Activated CD8-positive, alpha-beta T cell treated with anti-CD3 and anti-CD28 coated beads for 36 hours (primary cell): ENCODE data around the gene KRT85. TPM values are rescaled to one million over a fixed set of nuclear protein-coding genes. Genes with fewer than 3 reads are reported as not detected.

Source experiments
- ATAC-seq: fragments of 200-7000 bp; cut with Tn5 transposase; one replicate; pipeline ENCODE4 v1.10.0; 2021; ENCODE audit warnings: mild to moderate bottlenecking, moderate library complexity
- CTCF ChIA-PET: fragments of 350-600 bp; sonication (Branson Sonifier 250); formaldehyde crosslinking; loops from one replicate; lab custom pipeline; 2021; ENCODE audit warnings: antibody characterized with exemption; lab: Charles Lee
- POLR2A ChIA-PET: fragments of 350-600 bp; sonication (Branson Sonifier 250); formaldehyde crosslinking; loops from one replicate; lab custom pipeline; 2021; ENCODE audit warnings: antibody characterized with exemption; lab: Charles Lee
- DNase-seq: peaks from one replicate; pipeline ENCODE4 v3.0.0-alpha.2; 2020
- H3K27ac Mint-ChIP-seq: one replicate; pipeline ENCODE4 v1.8.0; 2021; ENCODE audit warnings: mild to moderate bottlenecking, mixed read lengths
- H3K27me3 Mint-ChIP-seq: one replicate; pipeline ENCODE4 v1.8.0; 2021; ENCODE audit warnings: mixed read lengths
- H3K36me3 Mint-ChIP-seq: one replicate; pipeline ENCODE4 v1.8.0; 2021; ENCODE audit warnings: low read depth, mixed read lengths
- H3K4me1 Mint-ChIP-seq: one replicate; pipeline ENCODE4 v1.8.0; 2021; ENCODE audit warnings: low read depth, mixed read lengths
- H3K4me3 Mint-ChIP-seq: one replicate; pipeline ENCODE4 v1.8.0; 2021; ENCODE audit warnings: mild to moderate bottlenecking, moderate library complexity, mixed read lengths
- H3K9me3 Mint-ChIP-seq: one replicate; pipeline ENCODE4 v1.8.0; 2021; ENCODE audit warnings: mixed read lengths
- CTCF ChIP-seq: fragments of 200-600 bp; IDR thresholded peaks from one replicate; pipeline ENCODE4 v1.8.0; 2022; ENCODE audit warnings: antibody characterized with exemption, mild to moderate bottlenecking
- intact Hi-C: fragments of 100-400 bp; cut with micrococcal nuclease; formaldehyde crosslinking; loops from one replicate; pipeline ENCODE4 v1.10.0; 2022
- total RNA-seq, 2 experiments: library from RNA; stranded (reverse); gene quantifications; one replicate each; pipeline ENCODE4 v1.2.3, GENCODE V29; 2021

The KRT85 gene
- total RNA-seq, 2 experiments from 2014 or later: not detected

GRCh38 chr12:52331039-52331438 is 36.2 kb downstream of the KRT85 start:
- intact Hi-C loops: no loop called here
- ChIA-PET CTCF (interaction anchor here (0.7 to 1.3 kb wide), 4 partner anchors 9 to 20 kb away, joined by 3 read pairs; no protein-coding TSS in a partner anchor), POLR2A (no interaction called here)
- DNase-seq: no peak
- Mint-ChIP-seq H3K9me3 (no peaks in the 10 kb centered on the region), H3K27me3 (peaks cover 8% of the 10 kb centered on the region), H3K4me1 (peaks cover 12% of the 10 kb centered on the region), H3K36me3 (no peaks in the 10 kb centered on the region), H3K27ac (no peak overlapping the region), H3K4me3 (no peak overlapping the region)
- no peak for ATAC-seq
- no peak for TF ChIP-seq CTCF

- no peak for ATAC-seq
These were observed 39.3 kb downstream of the KRT85 start for GRCh38 chr12:52327830-52328500.

GRCh38 chr12:52327052-52327829 is 40.0 kb downstream of the KRT85 start:
- H3K9me3 Mint-ChIP-seq: no peaks in the 10 kb centered on the region
- peaks cover 6% of the 10 kb centered on the region for H3K27me3 Mint-ChIP-seq
- peaks cover 12% of the 10 kb centered on the region for H3K4me1 Mint-ChIP-seq
- no peaks in the 10 kb centered on the region for H3K36me3 Mint-ChIP-seq
- H3K27ac Mint-ChIP-seq: no peak overlapping the region
- DNase-seq (peak; percentile 87), ATAC-seq (peak; percentile 98)
- ChIA-PET POLR2A (no interaction called here), CTCF (interaction anchor here (0.7 to 5.6 kb wide), 33 partner anchors 8 to 552 kb away, joined by 3 to 39 read pairs (median 5); no protein-coding TSS in a partner anchor)
- peak; percentile 53 for TF ChIP-seq CTCF
- intact Hi-C loops: loop anchor here (5.0 kb wide), 1 partner anchor 170 kb away; no protein-coding TSS in a partner anchor
- H3K4me3 Mint-ChIP-seq: no peak overlapping the region

More at GRCh38 chr12:52327830-52328500, 39.3 kb downstream of the KRT85 start:
- peaks cover 4% of the 10 kb centered on the region for H3K27me3 Mint-ChIP-seq
- no peaks in the 10 kb centered on the region for H3K9me3 Mint-ChIP-seq
- intact Hi-C loops: loop anchor here (5.0 kb wide), 1 partner anchor 171 kb away; no protein-coding TSS in a partner anchor
- ChIA-PET CTCF (interaction anchor here (0.7 to 5.6 kb wide), 34 partner anchors 9 to 551 kb away, joined by 3 to 39 read pairs (median 5); no protein-coding TSS in a partner anchor), POLR2A (no interaction called here)
- H3K27ac Mint-ChIP-seq: no peak overlapping the region
- no peak overlapping the region for H3K4me3 Mint-ChIP-seq
- no peak for TF ChIP-seq CTCF
- H3K4me1 Mint-ChIP-seq: peaks cover 12% of the 10 kb centered on the region
- no peak for DNase-seq
- H3K36me3 Mint-ChIP-seq: no peaks in the 10 kb centered on the region

GRCh38 chr12:52324153-52324444 is 43.2 kb downstream of the KRT85 start:
- intact Hi-C loops: no loop called here
- peaks cover 12% of the 10 kb centered on the region for H3K4me1 Mint-ChIP-seq
- H3K36me3 Mint-ChIP-seq: no peaks in the 10 kb centered on the region
- DNase-seq (no peak), ATAC-seq (no peak)
- ChIA-PET POLR2A (no interaction called here), CTCF (interaction anchor here (5.6 kb wide), 1 partner anchor 45 kb away, joined by 39 read pairs; no protein-coding TSS in a partner anchor)
- H3K27me3 Mint-ChIP-seq: peaks cover 11% of the 10 kb centered on the region
- H3K27ac Mint-ChIP-seq: no peak overlapping the region
- no peaks in the 10 kb centered on the region for H3K9me3 Mint-ChIP-seq
- no peak overlapping the region for H3K4me3 Mint-ChIP-seq
- TF ChIP-seq CTCF: no peak
